GM19397 (cell line): ENCODE data around the gene RPH3AL.

Experiments
- ATAC-seq: cut with Tn5 transposase; IDR thresholded peaks from one replicate; pipeline ENCODE4 v1.9.1; 2021; ENCODE audit warnings: mild to moderate bottlenecking, moderate library complexity; ENCODE audit not compliant: unreplicated experiment

Gene RPH3AL

DNA sequence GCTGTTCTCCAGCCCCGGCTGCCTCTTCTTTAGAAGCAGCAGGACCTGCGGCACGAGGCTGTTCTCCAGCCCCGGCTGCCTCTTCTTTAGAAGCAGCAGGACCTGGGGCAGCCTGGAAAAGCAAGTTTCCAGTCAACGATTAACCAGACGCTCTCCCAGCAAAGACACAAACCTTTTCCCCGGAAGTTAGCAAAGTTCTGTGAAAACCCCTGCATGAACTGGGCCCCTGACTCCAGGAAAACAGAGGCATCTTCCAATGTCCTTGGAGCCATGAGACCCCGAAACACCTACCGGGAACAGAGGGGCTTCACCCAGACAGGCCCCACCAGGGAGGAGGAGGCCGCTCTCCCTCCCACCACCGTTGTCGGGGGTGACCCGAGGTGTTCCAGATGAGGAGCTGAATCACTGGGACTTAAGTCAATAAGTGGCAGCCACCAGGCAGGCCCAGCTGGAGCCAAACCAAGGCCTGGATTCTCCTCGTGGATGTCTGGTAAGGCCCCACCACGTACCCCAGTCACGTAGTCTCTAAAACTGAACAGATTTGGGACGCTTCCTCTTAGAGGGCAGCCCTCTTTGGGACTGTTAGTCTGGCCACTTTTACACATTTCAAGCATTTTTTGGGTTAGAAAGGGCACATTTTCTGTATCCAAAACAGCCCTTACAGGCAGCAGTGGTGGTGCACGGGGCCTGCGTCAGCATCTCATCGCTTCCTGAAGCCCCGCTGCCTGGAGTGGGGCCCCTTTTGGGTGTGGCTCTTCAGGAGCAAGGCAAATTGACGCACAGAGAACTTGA, at the start of gene RPH3AL:
RPH3AL (minus strand) TSS at position 387 of the 792 bp plus-strand sequence. CDS start 25,264 bp downstream, outside the sequence.
- ATAC-seq = no peak

GRCh38 chr17:400257-400656, 47.6 kb upstream of the RPH3AL start:
- ATAC-seq = no peak

DNA sequence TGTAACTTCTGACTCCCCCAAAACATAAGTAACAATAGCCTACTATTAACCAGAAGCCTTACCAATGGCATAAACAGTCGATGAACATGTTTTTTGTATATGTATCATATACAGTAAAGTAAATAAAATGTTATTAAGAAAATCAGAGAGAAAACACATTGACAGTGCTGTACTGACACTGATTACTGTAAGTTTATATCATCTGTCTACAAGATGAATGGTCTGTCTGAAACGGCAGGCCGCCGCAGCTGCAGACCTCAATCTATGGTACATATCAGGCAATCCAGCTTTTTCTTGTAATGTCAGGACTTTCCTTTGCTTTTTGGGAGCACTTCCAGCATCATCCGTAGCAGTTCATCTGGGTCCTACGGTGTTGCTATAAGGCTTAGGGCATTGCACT, 44.2 kb upstream of the RPH3AL start:
- ATAC-seq = no peak

DNA sequence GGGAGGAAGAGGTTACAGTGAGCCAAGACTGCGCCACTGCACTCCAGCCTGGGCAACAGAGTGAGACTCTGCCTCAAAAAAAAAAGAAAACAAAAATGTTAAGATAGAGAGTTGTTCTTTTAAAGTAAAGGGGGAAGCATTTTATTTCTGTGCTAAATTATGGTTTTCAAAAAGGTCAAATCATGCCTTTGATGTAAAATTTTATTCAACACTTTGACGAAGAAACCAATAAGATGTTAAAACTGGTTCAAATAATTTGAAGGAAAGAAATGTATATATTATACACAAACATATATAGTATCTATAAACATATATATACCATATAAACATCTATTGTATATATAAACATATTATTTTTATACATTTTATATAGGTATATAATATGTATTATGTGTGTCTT, 43.4 kb upstream of the RPH3AL start:
- ATAC-seq = no peak

DNA sequence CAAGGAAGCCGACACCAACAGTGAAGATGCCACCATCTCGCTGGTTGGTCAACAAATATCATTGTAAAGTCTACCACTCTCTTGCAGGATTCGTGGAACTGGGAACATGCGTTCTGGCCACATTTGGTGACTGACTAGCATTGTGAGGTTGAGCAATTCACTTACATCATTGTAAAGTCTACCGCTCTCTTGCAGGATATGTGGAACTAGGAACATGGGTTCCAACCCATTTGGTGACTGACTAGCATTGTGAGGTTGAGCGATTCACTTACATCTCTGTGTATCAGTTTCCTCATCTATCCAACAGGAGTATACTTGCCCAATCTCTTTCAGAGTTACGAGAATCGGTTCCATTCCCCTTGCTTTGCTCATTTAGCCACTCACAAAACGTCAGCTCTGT, 42.6 kb upstream of the RPH3AL start:
- ATAC-seq = no peak

DNA sequence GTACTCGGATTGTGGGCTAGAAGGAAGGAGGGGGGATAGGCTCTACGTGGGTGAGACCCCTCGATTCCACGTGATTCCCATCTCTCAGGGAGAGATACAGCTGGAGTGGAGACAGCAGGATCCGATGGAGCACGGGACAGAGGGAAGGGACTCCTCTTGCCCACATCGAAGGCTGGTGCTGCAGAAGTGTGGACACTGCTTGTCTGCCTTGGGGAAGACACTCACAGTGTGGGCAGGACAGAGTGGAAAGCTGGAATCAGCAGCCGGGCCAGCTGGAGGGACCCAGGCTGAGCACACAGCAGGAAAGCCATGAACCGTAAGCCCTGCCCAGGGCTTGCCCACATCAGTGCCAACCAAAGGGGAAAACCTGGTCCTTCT, 42.1 kb upstream of the RPH3AL start:
- ATAC-seq = no peak

GRCh38 chr17:393806-394717, 41.5 kb upstream of the RPH3AL start:
- no peak for ATAC-seq

DNA sequence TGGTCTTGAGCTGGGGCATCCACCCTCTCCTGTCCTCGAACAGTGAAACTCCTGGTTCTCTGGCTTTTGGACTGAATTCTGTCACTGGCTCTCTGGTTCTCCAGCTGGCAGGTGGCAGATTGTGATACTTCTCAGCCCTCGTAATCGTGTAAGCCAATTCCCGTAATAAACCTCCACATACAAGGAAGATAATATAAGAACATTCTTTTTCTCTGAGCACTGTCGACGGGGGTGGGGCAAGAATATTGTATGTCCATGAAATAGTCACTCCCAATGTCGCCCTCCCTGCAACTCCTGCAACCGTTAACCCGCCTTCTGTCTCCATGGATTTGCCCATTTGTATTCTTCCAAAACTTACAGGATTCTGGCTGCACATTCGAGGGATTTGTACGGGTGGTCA, 39.2 kb upstream of the RPH3AL start:
- ATAC-seq = no peak

DNA sequence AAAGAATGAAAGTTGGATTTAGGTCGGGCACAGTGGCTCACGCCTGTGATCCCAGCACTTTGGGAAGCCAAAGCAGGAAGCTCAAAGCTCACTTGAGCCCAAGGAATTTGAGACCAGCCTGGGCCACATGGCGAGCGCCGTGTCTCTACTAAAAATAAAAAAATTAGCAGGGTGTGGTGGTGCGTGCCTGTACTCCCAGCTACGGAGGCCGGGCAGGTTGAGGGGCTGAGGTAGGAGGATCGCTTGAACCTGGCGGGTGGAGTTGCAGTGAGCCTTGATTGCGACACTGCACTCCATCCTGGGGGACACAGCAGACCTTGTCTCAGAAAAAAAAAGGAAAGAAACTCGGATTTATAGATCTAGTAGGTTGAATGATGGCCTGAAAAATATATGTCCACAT, 37.4 kb upstream of the RPH3AL start:
- ATAC-seq = no peak

GRCh38 chr17:388087-388486, 35.5 kb upstream of the RPH3AL start:
- no peak for ATAC-seq

GRCh38 chr17:386141-386876, 33.7 kb upstream of the RPH3AL start:
- ATAC-seq = no peak

GRCh38 chr17:385836-386140, 33.2 kb upstream of the RPH3AL start:
- no peak for ATAC-seq

DNA sequence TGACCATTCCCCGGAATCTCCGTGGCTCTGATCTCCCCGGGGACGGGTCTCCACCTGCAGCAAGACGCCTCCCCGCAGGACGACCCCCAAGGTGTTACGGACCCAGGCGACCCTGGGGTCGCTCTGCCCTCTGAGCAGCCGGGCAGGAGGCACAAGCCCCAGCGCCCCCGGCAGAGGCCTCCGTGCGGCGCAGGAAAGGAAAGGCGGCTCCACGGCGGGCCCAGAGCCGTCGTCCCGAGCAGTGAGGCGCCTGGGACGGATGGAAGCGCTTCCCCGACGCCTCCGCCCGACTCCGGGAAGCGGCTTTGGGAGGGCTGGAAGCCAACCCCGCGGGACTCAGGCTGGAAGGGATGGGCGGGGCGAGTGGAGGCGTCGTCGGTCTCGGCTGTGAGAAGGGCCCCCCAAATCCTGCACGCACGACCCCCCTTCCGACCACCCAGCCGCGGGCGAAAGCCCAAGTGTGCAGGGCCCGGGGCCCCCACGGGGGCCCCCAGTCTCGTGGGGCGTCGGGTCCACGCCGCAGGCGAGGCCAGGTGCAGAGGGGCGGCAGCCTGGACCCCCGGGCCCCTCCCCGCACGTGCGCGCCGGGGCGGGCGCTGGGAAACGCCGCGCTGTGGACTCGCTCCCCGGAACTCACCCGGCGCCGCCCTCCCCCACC, 32.7 kb upstream of the RPH3AL start:
- ATAC-seq = no peak

DNA sequence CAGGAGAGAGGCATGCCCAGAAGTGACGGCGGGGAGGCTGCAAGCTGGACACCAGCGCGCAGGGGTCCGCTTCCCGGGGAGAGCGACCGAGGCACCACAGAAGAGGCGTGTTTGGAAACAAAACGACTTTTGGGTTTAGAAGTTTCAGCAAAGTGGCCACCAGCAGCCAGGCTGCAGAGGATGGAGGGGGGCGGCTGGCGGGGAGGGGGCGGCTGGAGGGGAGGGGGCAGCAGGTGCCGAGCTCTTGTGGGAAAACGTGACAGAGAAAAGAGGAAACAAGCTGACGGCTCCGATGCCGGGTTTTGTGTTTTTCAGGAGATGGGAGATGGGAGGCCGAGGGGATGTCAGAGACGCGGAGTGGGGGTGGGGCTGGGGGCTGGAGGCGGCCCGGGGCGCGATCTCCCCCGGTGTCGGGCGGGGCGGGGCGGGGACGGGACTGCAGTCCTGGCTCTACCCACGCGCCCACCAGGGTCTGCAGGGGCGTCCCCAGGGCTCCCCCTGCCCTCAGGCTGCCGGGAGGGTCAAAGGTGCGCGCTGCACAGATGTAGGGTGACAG, 32.1 kb upstream of the RPH3AL start:
- ATAC-seq = no peak

- ATAC-seq = no peak
Measured at GRCh38 chr17:383771-384621, 31.4 kb upstream of the RPH3AL start.

GRCh38 chr17:382644-383533, 30.3 kb upstream of the RPH3AL start:
- no peak for ATAC-seq

- ATAC-seq = no peak
Measured at GRCh38 chr17:381941-382643, 29.5 kb upstream of the RPH3AL start.

DNA sequence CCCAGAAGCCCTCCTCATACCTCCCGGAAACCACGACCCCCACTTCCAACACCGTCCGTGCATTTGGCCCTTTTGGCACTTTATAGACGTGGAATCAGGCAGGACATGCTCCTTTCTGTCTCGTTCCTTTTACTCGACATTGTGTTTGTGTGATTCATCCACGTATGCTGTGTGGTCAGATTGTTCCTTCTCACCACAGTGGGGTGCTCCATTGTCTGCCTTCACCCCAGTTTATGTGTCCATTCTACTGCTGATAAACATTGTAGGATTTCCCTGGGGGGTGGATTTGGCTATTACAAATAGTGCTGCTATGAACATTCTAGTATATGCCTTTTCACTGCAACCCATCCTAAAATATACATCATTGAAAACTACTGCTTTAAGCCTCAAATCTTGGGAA, 28.9 kb upstream of the RPH3AL start:
- no peak for ATAC-seq
